GM23338 (cell line): ENCODE results near the gene OXLD1.
"Not testable (repeated sequence)": the region's sequence is repeated elsewhere in the genome, so short reads cannot be mapped to it uniquely, and the experiment has no call there.

Source experiments
- CREB1 ChIP-seq: fragments of 250-450 bp; sonication (Bioruptor Pico); IDR thresholded peaks from 2 replicates; pipeline ENCODE4 v1.5.0; 2020; ENCODE audit warnings: low read depth, mild to moderate bottlenecking, moderate library complexity
- CTCF ChIP-seq, 2 experiments: fragments of 200-600 bp in 1 of 2; sonication (generic) in 1 of 2; conservative IDR thresholded peaks; 2 replicates each; pipeline versions ENCODE4 v1.5.1 to v1.6.1; 2016 to 2017; ENCODE audit warnings: antibody characterized with exemption in 2 of 2, low read depth in 2 of 2, mild to moderate bottlenecking in 2 of 2, moderate library complexity in 1 of 2
- ETS1 ChIP-seq: IDR thresholded peaks from 2 replicates; pipeline ENCODE4 v1.6.1; 2016; ENCODE audit warnings: antibody characterized with exemption
- EZH2 ChIP-seq: fragments of 200-600 bp; sonication (generic); IDR thresholded peaks from one replicate; pipeline ENCODE4 v1.8.0; 2017; ENCODE audit warnings: antibody characterized with exemption, mild to moderate bottlenecking, low read depth; ENCODE audit not compliant: unreplicated experiment
- EZH2phosphoT487 ChIP-seq: fragments of 200-600 bp; sonication (generic); IDR thresholded peaks from one replicate; pipeline ENCODE4 v1.8.1; 2018; ENCODE audit warnings: antibody characterized with exemption; ENCODE audit not compliant: unreplicated experiment
- JUNB ChIP-seq: IDR thresholded peaks from one replicate; pipeline ENCODE4 v1.6.1; 2016; ENCODE audit warnings: antibody characterized with exemption; ENCODE audit not compliant: unreplicated experiment
- NANOG ChIP-seq: IDR thresholded peaks from 2 replicates; pipeline ENCODE4 v1.6.1; 2016; ENCODE audit warnings: antibody characterized with exemption, borderline replicate concordance
- POLR2AphosphoS5 ChIP-seq: IDR thresholded peaks from 2 replicates; pipeline ENCODE4 v1.6.1; 2016; ENCODE audit warnings: antibody characterized with exemption, low read depth
- REST ChIP-seq: IDR thresholded peaks from one replicate; pipeline ENCODE4 v1.6.1; 2018; ENCODE audit warnings: antibody characterized with exemption; ENCODE audit not compliant: unreplicated experiment
- STAT1 ChIP-seq: IDR thresholded peaks from one replicate; pipeline ENCODE4 v1.6.1; 2016; ENCODE audit warnings: antibody characterized with exemption; ENCODE audit not compliant: unreplicated experiment
- ZNF114 ChIP-seq: fragments of 250-450 bp; sonication (Bioruptor Pico); IDR thresholded peaks from 2 replicates; pipeline ENCODE4 v1.5.0; 2020; ENCODE audit warnings: mild to moderate bottlenecking, moderate library complexity
- ZNF331 ChIP-seq: fragments of 250-450 bp; sonication (Bioruptor Pico); IDR thresholded peaks from 2 replicates; pipeline ENCODE4 v1.5.0; 2020; ENCODE audit warnings: low read depth, mild to moderate bottlenecking, moderate library complexity

GRCh38 chr17:81618307-81618706, 48.1 kb downstream of the OXLD1 start:
- TF ChIP-seq CTCF (conservative IDR thresholded peaks at IDR 0.05; ENCODE audit: low read depth in 2 of 2); POLR2AphosphoS5; EZH2phosphoT487; EZH2; CREB1 (CRISPR knock-in tag); JUNB; ZNF331 (CRISPR knock-in tag); ETS1; REST; ZNF114 (CRISPR knock-in tag); NANOG; STAT1: not testable (repeated sequence)
